Caco-2 (cell line): Measurements from ENCODE around the gene GFPT2. TPM values are rescaled to one million over a fixed set of nuclear protein-coding genes. Genes with fewer than 3 reads are reported as not detected.

ENCODE experiments used
- BruUV-seq: library from RNA; stranded (reverse); fragments of 400-500 nt; replicated peaks from 2 replicates; lab custom pipeline; 2021; lab: Mats Ljungman, UMichigan
- CTCF ChIA-PET: fragments of 300-600 bp; sonication (Branson Sonifier 250); formaldehyde crosslinking; loops from one replicate; lab custom pipeline; 2022; ENCODE audit warnings: antibody characterized with exemption; lab: Charles Lee
- POLR2A ChIA-PET: fragments of 300-600 bp; sonication (Branson Sonifier 250); formaldehyde crosslinking; loops from one replicate; lab custom pipeline; 2022; ENCODE audit warnings: antibody characterized with exemption; lab: Charles Lee
- DNase-seq, 2 experiments: peaks; one replicate each; pipeline versions ENCODE4 v3.0.0 to v3.0.0-alpha.2; 2020 to 2022
- H3K27me3 ChIP-seq: replicated peaks from 2 replicates; pipeline ENCODE4 v1.6.0; 2011; ENCODE audit warnings: low read length; ENCODE audit not compliant: control insufficient read depth, insufficient read depth
- H3K36me3 ChIP-seq: 2 replicates; pipeline ENCODE4 v1.5.1; 2011; ENCODE audit warnings: low read length; ENCODE audit not compliant: control insufficient read depth, insufficient read depth
- H3K4me1 ChIP-seq: fragments of 250-450 bp; sonication (Bioruptor Pico); 2 replicates; pipeline ENCODE4 v1.5.1; 2020; ENCODE audit warnings: mild to moderate bottlenecking
- H3K4me3 ChIP-seq: 2 replicates; pipeline ENCODE4 v1.5.1; 2011; ENCODE audit warnings: low read depth, mild to moderate bottlenecking, control low read depth, low read length
- H3K9me3 ChIP-seq: fragments of 250-450 bp; sonication (Bioruptor Pico); 2 replicates; pipeline ENCODE4 v1.5.1; 2020; ENCODE audit warnings: mild to moderate bottlenecking, moderate library complexity
- H3K27ac Mint-ChIP-seq: one replicate; pipeline ENCODE4 v1.8.0; 2022; ENCODE audit warnings: mixed read lengths; ENCODE audit not compliant: unreplicated experiment
- H3K27me3 Mint-ChIP-seq: one replicate; pipeline ENCODE4 v1.8.0; 2022; ENCODE audit warnings: mixed read lengths; ENCODE audit not compliant: insufficient read depth, unreplicated experiment
- H3K36me3 Mint-ChIP-seq: one replicate; pipeline ENCODE4 v1.8.0; 2022; ENCODE audit warnings: mild to moderate bottlenecking, mixed read lengths; ENCODE audit not compliant: insufficient read depth, unreplicated experiment
- H3K4me1 Mint-ChIP-seq: one replicate; pipeline ENCODE4 v1.8.0; 2022; ENCODE audit warnings: low read depth, mixed read lengths; ENCODE audit not compliant: unreplicated experiment
- H3K4me3 Mint-ChIP-seq: one replicate; pipeline ENCODE4 v1.8.0; 2022; ENCODE audit warnings: mild to moderate bottlenecking, moderate library complexity, mixed read lengths; ENCODE audit not compliant: unreplicated experiment
- H3K9me3 Mint-ChIP-seq: one replicate; pipeline ENCODE4 v1.8.0; 2022; ENCODE audit warnings: mixed read lengths; ENCODE audit not compliant: unreplicated experiment
- intact Hi-C: fragments of 100-400 bp; cut with micrococcal nuclease; formaldehyde crosslinking; loops from one replicate; pipeline ENCODE4 v1.10.0; 2022; ENCODE audit not compliant: unreplicated experiment
- total RNA-seq: library from RNA; stranded (reverse); gene quantifications from 2 replicates; pipeline ENCODE4 v1.2.3, GENCODE V29; 2022
- TF ChIP-seq, protein P1 (sequence below), 2 experiments: fragments of 200-600 bp in 1 of 2; IDR thresholded peaks; 1 replicate in 1 of 2; 2 replicates in 1 of 2; pipeline versions ENCODE4 v1.5.1 to v1.8.0; 2011 to 2022; ENCODE audit warnings: antibody characterized with exemption in 1 of 2, control low read depth in 1 of 2, inconsistent platforms in 1 of 2, low read depth in 1 of 2, low read length in 1 of 2, mild to moderate bottlenecking in 1 of 2, moderate library complexity in 1 of 2; ENCODE audit not compliant: insufficient read depth in 1 of 2, severe bottlenecking in 1 of 2, unreplicated experiment in 1 of 2

The GFPT2 gene
- total RNA-seq, 1 experiment from 2014 or later, result 1.6 TPM

DNA sequence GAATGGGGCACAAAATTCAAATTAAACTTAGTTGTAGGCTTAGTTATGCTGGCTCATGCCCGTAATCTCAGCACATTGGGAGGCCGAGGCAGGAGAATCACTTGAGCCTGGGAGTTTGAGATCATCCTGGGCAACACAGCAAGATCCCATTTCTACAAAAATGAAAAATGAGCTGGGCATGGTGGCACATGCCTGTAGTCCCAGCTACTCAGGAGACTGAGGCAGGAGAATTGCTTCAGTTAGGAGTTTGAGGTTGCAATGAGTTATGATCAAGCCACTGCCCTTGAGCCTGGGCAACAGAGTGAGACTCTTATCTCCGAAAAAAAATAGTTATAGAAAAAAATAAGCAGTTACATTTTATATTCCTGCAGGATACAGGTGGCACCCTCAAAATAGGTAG lies 20.7 kb upstream of the GFPT2 start:
- H3K4me1 ChIP-seq, result no peaks in the 10 kb centered on the region
- peaks cover 7% of the 10 kb centered on the region for H3K27me3 Mint-ChIP-seq
- intact Hi-C loops, result no loop called here
- H3K36me3 Mint-ChIP-seq, result no peaks in the 10 kb centered on the region
- no peaks in the 10 kb centered on the region for H3K27me3 ChIP-seq
- H3K27ac Mint-ChIP-seq, result no peak overlapping the region
- H3K4me3 ChIP-seq, result no peak overlapping the region
- no peak for DNase-seq
- H3K4me3 Mint-ChIP-seq, result no peak overlapping the region
- no peaks in the 10 kb centered on the region for H3K9me3 Mint-ChIP-seq
- ChIA-PET POLR2A (no interaction called here), CTCF (no interaction called here)
- TF ChIP-seq, protein P1, sequence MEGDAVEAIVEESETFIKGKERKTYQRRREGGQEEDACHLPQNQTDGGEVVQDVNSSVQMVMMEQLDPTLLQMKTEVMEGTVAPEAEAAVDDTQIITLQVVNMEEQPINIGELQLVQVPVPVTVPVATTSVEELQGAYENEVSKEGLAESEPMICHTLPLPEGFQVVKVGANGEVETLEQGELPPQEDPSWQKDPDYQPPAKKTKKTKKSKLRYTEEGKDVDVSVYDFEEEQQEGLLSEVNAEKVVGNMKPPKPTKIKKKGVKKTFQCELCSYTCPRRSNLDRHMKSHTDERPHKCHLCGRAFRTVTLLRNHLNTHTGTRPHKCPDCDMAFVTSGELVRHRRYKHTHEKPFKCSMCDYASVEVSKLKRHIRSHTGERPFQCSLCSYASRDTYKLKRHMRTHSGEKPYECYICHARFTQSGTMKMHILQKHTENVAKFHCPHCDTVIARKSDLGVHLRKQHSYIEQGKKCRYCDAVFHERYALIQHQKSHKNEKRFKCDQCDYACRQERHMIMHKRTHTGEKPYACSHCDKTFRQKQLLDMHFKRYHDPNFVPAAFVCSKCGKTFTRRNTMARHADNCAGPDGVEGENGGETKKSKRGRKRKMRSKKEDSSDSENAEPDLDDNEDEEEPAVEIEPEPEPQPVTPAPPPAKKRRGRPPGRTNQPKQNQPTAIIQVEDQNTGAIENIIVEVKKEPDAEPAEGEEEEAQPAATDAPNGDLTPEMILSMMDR (IDR thresholded peaks at IDR 0.05; ENCODE audit: insufficient read depth in 1 of 2, low read depth in 1 of 2, low read length in 1 of 2, severe bottlenecking in 1 of 2, unreplicated experiment in 1 of 2), result no peak
- BruUV-seq, result no TSS peak
- H3K9me3 ChIP-seq, result no peaks in the 10 kb centered on the region
- H3K36me3 ChIP-seq, result no peaks in the 10 kb centered on the region
- H3K4me1 Mint-ChIP-seq, result no peaks in the 10 kb centered on the region

DNA sequence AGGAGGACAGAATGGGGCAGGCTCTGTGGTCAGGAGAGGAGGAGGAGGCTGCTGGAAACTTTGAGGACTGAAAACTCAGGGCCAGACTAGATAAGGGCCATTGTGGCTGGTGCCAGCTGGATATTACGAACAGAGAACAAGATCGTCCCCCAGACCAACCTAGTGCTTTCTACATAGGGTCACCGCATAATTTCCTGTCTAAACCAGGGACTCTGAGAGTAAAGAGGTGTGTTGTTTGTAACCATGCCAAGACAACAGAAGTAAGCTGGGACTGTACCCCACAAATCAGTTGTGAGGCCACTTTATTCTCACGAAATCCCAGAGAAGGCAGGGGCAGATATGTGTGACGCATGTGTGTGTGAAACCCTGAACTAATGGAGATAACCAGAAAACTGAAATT lies 20.3 kb upstream of the GFPT2 start:
- Mint-ChIP-seq H3K27me3 (peaks cover 7% of the 10 kb centered on the region), H3K4me1 (no peaks in the 10 kb centered on the region), H3K9me3 (no peaks in the 10 kb centered on the region), H3K36me3 (no peaks in the 10 kb centered on the region), H3K4me3 (no peak overlapping the region), H3K27ac (no peak overlapping the region)
- DNase-seq, result no peak
- Histone ChIP-seq H3K4me3 (no peak overlapping the region), H3K4me1 (no peaks in the 10 kb centered on the region), H3K36me3 (no peaks in the 10 kb centered on the region), H3K9me3 (no peaks in the 10 kb centered on the region), H3K27me3 (no peaks in the 10 kb centered on the region)
- BruUV-seq, result no TSS peak
- CTCF ChIA-PET, result no interaction called here
- intact Hi-C loops, result no loop called here
- TF ChIP-seq, protein P1 (IDR thresholded peaks at IDR 0.05; ENCODE audit: insufficient read depth in 1 of 2, low read depth in 1 of 2, low read length in 1 of 2, severe bottlenecking in 1 of 2, unreplicated experiment in 1 of 2), result no peak
- POLR2A ChIA-PET, result no interaction called here

DNA sequence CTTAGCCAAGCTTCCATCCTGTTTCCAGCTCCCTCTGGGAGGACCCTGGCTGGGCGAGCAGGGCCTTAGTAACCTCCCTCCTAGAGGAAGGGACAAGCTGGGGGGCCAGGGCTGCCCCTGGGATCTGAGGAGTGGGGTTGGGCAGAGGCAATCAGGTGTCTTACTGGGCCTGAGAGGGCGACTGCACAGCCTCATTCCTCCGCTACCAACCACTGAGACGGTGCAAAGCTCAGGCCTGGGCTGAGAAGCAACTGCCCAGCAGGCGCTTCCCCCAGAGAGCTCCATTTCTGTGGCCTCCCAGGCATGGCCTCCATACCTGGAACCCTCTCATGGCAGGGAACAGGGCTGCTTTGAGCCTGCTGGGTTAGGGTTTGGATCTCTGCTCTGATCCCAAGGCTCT lies 18.8 kb upstream of the GFPT2 start:
- Mint-ChIP-seq H3K4me3 (no peak overlapping the region), H3K27me3 (peaks cover 7% of the 10 kb centered on the region), H3K36me3 (no peaks in the 10 kb centered on the region), H3K9me3 (no peaks in the 10 kb centered on the region), H3K27ac (no peak overlapping the region), H3K4me1 (no peaks in the 10 kb centered on the region)
- TF ChIP-seq, protein P1 (IDR thresholded peaks at IDR 0.05; ENCODE audit: insufficient read depth in 1 of 2, low read depth in 1 of 2, low read length in 1 of 2, severe bottlenecking in 1 of 2, unreplicated experiment in 1 of 2), result no peak
- no TSS peak for BruUV-seq
- intact Hi-C loops, result no loop called here
- Histone ChIP-seq H3K36me3 (no peaks in the 10 kb centered on the region), H3K27me3 (no peaks in the 10 kb centered on the region), H3K9me3 (no peaks in the 10 kb centered on the region), H3K4me3 (no peak overlapping the region), H3K4me1 (no peaks in the 10 kb centered on the region)
- DNase-seq, result no peak
- ChIA-PET CTCF (interaction anchor here (0.6 to 1.4 kb wide), 3 partner anchors 40 to 102 kb away, joined by 3 to 5 read pairs (median 4); no protein-coding TSS in a partner anchor), POLR2A (no interaction called here)
